ENCODE results near the gene ADPRHL1. TPM values are rescaled to one million over a fixed set of nuclear protein-coding genes. Genes with fewer than 3 reads are reported as not detected.

Gene ADPRHL1
- total RNA-seq, 1 donor from 2014 or later = 3.1 TPM

- Mint-ChIP-seq H3K27me3 (ENCODE audit: low read depth, unreplicated experiment) (no peaks in the 10 kb centered on the region), H3K9me3 (ENCODE audit: unreplicated experiment) (no peaks in the 10 kb centered on the region), H3K27ac (ENCODE audit: unreplicated experiment) (no peak overlapping the region), H3K4me3 (ENCODE audit: unreplicated experiment) (no peak overlapping the region), H3K36me3 (ENCODE audit: low read depth, unreplicated experiment) (peaks cover 14% of the 10 kb centered on the region), H3K4me1 (ENCODE audit: low read depth, unreplicated experiment) (no peaks in the 10 kb centered on the region)
- no peaks in the 10 kb centered on the region for H3K9me3 ChIP-seq (ENCODE audit: insufficient read depth, low read depth, low read length)
- FAIRE-seq (no peak), DNase-seq (ENCODE audit: low read depth) (no peak)
- no peak overlapping the region for H2AFZ ChIP-seq (ENCODE audit: low read depth, low read length)
- H3K4me1 ChIP-seq (ENCODE audit: insufficient read depth, low read length) = peaks cover 6% of the 10 kb centered on the region
- no peak overlapping the region for H3K4me2 ChIP-seq (ENCODE audit: low read length)
- H4K20me1 ChIP-seq (ENCODE audit: insufficient read depth, low read length) = peaks cover 4% of the 10 kb centered on the region
- no peaks in the 10 kb centered on the region for H3K79me2 ChIP-seq (ENCODE audit: insufficient read depth, low read length)
- no peak overlapping the region for H3K4me3 ChIP-seq (ENCODE audit: insufficient read depth, low read depth, low read length)
- no peak overlapping the region for H3K27ac ChIP-seq (ENCODE audit: low read depth, low read length)
- H3K27me3 ChIP-seq (ENCODE audit: insufficient read depth, low read length) = no peaks in the 10 kb centered on the region
- no peak overlapping the region for H3K9ac ChIP-seq (ENCODE audit: low read length)
- no peak for TF ChIP-seq CTCF (IDR thresholded peaks at IDR 0.05; ENCODE audit: insufficient read depth, low read depth, low read length)
- TF ChIP-seq EZH2 (IDR thresholded peaks at IDR 0.05; ENCODE audit: insufficient read depth, low read length) = no peak
- peaks cover 19% of the 10 kb centered on the region for H3K36me3 ChIP-seq (ENCODE audit: insufficient read depth, low read length)
These were observed 4.2 kb upstream of the ADPRHL1 start for GRCh38 chr13:113457510-113457909.

- TF ChIP-seq CTCF (IDR thresholded peaks at IDR 0.05; ENCODE audit: insufficient read depth, low read depth, low read length) = no peak
- no peak for TF ChIP-seq EZH2 (IDR thresholded peaks at IDR 0.05; ENCODE audit: insufficient read depth, low read length)
- no peaks in the 10 kb centered on the region for H3K9me3 Mint-ChIP-seq (ENCODE audit: unreplicated experiment)
- H3K4me2 ChIP-seq (ENCODE audit: low read length) = no peak overlapping the region
- no peaks in the 10 kb centered on the region for H3K27me3 ChIP-seq (ENCODE audit: insufficient read depth, low read length)
- peaks cover 6% of the 10 kb centered on the region for H3K4me1 ChIP-seq (ENCODE audit: insufficient read depth, low read length)
- peaks cover 4% of the 10 kb centered on the region for H4K20me1 ChIP-seq (ENCODE audit: insufficient read depth, low read length)
- no peaks in the 10 kb centered on the region for H3K9me3 ChIP-seq (ENCODE audit: insufficient read depth, low read depth, low read length)
- no peak overlapping the region for H3K27ac ChIP-seq (ENCODE audit: low read depth, low read length)
- no peak overlapping the region for H3K27ac Mint-ChIP-seq (ENCODE audit: unreplicated experiment)
- no peaks in the 10 kb centered on the region for H3K4me1 Mint-ChIP-seq (ENCODE audit: low read depth, unreplicated experiment)
- H3K79me2 ChIP-seq (ENCODE audit: insufficient read depth, low read length) = no peaks in the 10 kb centered on the region
- H3K27me3 Mint-ChIP-seq (ENCODE audit: low read depth, unreplicated experiment) = no peaks in the 10 kb centered on the region
- no peak overlapping the region for H3K4me3 ChIP-seq (ENCODE audit: insufficient read depth, low read depth, low read length)
- FAIRE-seq (no peak), DNase-seq (ENCODE audit: low read depth) (no peak)
- H3K36me3 ChIP-seq (ENCODE audit: insufficient read depth, low read length) = peaks cover 19% of the 10 kb centered on the region
- H3K9ac ChIP-seq (ENCODE audit: low read length) = no peak overlapping the region
- peaks cover 14% of the 10 kb centered on the region for H3K36me3 Mint-ChIP-seq (ENCODE audit: low read depth, unreplicated experiment)
- no peak overlapping the region for H2AFZ ChIP-seq (ENCODE audit: low read depth, low read length)
- no peak overlapping the region for H3K4me3 Mint-ChIP-seq (ENCODE audit: unreplicated experiment)
These were observed 2.9 kb upstream of the ADPRHL1 start for GRCh38 chr13:113456116-113456702.

- H3K4me1 Mint-ChIP-seq (ENCODE audit: low read depth, unreplicated experiment) = no peaks in the 10 kb centered on the region
- Histone ChIP-seq H3K9ac (ENCODE audit: low read length) (no peak overlapping the region), H3K9me3 (ENCODE audit: insufficient read depth, low read depth, low read length) (no peaks in the 10 kb centered on the region), H2AFZ (ENCODE audit: low read depth, low read length) (no peak overlapping the region), H3K4me1 (ENCODE audit: insufficient read depth, low read length) (peaks cover 6% of the 10 kb centered on the region), H3K27ac (ENCODE audit: low read depth, low read length) (no peak overlapping the region), H3K36me3 (ENCODE audit: insufficient read depth, low read length) (peaks cover 16% of the 10 kb centered on the region), H3K79me2 (ENCODE audit: insufficient read depth, low read length) (no peaks in the 10 kb centered on the region), H4K20me1 (ENCODE audit: insufficient read depth, low read length) (peaks cover 4% of the 10 kb centered on the region), H3K4me3 (ENCODE audit: insufficient read depth, low read depth, low read length) (no peak overlapping the region), H3K4me2 (ENCODE audit: low read length) (no peak overlapping the region), H3K27me3 (ENCODE audit: insufficient read depth, low read length) (no peaks in the 10 kb centered on the region)
- no peak for DNase-seq (ENCODE audit: low read depth)
- H3K4me3 Mint-ChIP-seq (ENCODE audit: unreplicated experiment) = no peak overlapping the region
- TF ChIP-seq CTCF (IDR thresholded peaks at IDR 0.05; ENCODE audit: insufficient read depth, low read depth, low read length) = no peak
- H3K9me3 Mint-ChIP-seq (ENCODE audit: unreplicated experiment) = no peaks in the 10 kb centered on the region
- FAIRE-seq = no peak
- no peaks in the 10 kb centered on the region for H3K27me3 Mint-ChIP-seq (ENCODE audit: low read depth, unreplicated experiment)
- H3K36me3 Mint-ChIP-seq (ENCODE audit: low read depth, unreplicated experiment) = peaks cover 14% of the 10 kb centered on the region
- no peak overlapping the region for H3K27ac Mint-ChIP-seq (ENCODE audit: unreplicated experiment)
These were observed 2.1 kb upstream of the ADPRHL1 start for GRCh38 chr13:113455384-113455783.
